ENCODE measurements around the gene ZNF417. TPM values are rescaled to one million over a fixed set of nuclear protein-coding genes. Genes with fewer than 3 reads are reported as not detected.

The ZNF417 gene
- total and polyA plus RNA-seq, 2 donors (not counting 1 experiment from before 2014, with no cell fraction given) = 5.9 to 22.1 TPM

- Histone ChIP-seq H3K9ac (ENCODE audit: insufficient read depth, low read length) (no peak overlapping the region), H2AFZ (ENCODE audit: low read length) (no peak overlapping the region), H3K27ac (ENCODE audit: insufficient read depth, low read length) (no peak overlapping the region), H3K4me3 (replicated peaks in 1 of 4; ENCODE audit: control extremely low read depth in 1 of 4, insufficient read depth in 1 of 4, low read depth in 3 of 4, low read length in 4 of 4) (no peak overlapping the region), H3K79me2 (ENCODE audit: control insufficient read depth, insufficient read depth, low read length) (no peaks in the 10 kb centered on the region), H3K4me2 (ENCODE audit: extremely low read depth, insufficient read depth, low read length) (no peak overlapping the region), H3K4me1 (ENCODE audit: control insufficient read depth, extremely low read depth, insufficient read depth, low read length) (no peaks in the 10 kb centered on the region), H4K20me1 (ENCODE audit: control insufficient read depth, extremely low read depth, insufficient read depth, low read length) (no peaks in the 10 kb centered on the region), H3K9me3 (ENCODE audit: control insufficient read depth, insufficient read depth, low read depth, low read length) (peaks cover 4% of the 10 kb centered on the region), H3K36me3 (ENCODE audit: control insufficient read depth, insufficient read depth, low read length) (peaks cover 3% of the 10 kb centered on the region), H3K27me3 (ENCODE audit: control insufficient read depth, insufficient read depth, low read length) (no peaks in the 10 kb centered on the region)
- DNase-seq (ENCODE audit: low read depth in 2 of 2) = no peak
- TF ChIP-seq EZH2 (IDR thresholded peaks at IDR 0.05; ENCODE audit: low read length, missing control alignments) (no peak), CTCF (conservative IDR thresholded peaks at IDR 0.05 in 1 of 2, IDR thresholded peaks at IDR 0.05 in 1 of 2; ENCODE audit: low read depth in 1 of 2, low read length in 2 of 2) (no peak)
Observed at GRCh38 chr19:57927587-57927986, 11.2 kb upstream of the ZNF417 start.

GRCh38 chr19:57914531-57914930 lies 1.9 kb downstream of the ZNF417 start:
- no peak for DNase-seq (ENCODE audit: low read depth in 2 of 2)
- peaks cover 3% of the 10 kb centered on the region for H3K36me3 ChIP-seq (ENCODE audit: control insufficient read depth, insufficient read depth, low read length)
- H2AFZ ChIP-seq (ENCODE audit: low read length) = no peak overlapping the region
- no peak overlapping the region for H3K27ac ChIP-seq (ENCODE audit: insufficient read depth, low read length)
- no peak overlapping the region for H3K4me2 ChIP-seq (ENCODE audit: extremely low read depth, insufficient read depth, low read length)
- H3K79me2 ChIP-seq (ENCODE audit: control insufficient read depth, insufficient read depth, low read length) = peaks cover 17% of the 10 kb centered on the region
- no peaks in the 10 kb centered on the region for H3K9me3 ChIP-seq (ENCODE audit: control insufficient read depth, insufficient read depth, low read depth, low read length)
- no peaks in the 10 kb centered on the region for H3K4me1 ChIP-seq (ENCODE audit: control insufficient read depth, extremely low read depth, insufficient read depth, low read length)
- no peak overlapping the region for H3K9ac ChIP-seq (ENCODE audit: insufficient read depth, low read length)
- no peaks in the 10 kb centered on the region for H4K20me1 ChIP-seq (ENCODE audit: control insufficient read depth, extremely low read depth, insufficient read depth, low read length)
- TF ChIP-seq EZH2 (IDR thresholded peaks at IDR 0.05; ENCODE audit: low read length, missing control alignments) = no peak
- H3K4me3 ChIP-seq (replicated peaks in 1 of 4; ENCODE audit: control extremely low read depth in 1 of 4, insufficient read depth in 1 of 4, low read depth in 3 of 4, low read length in 4 of 4) = no peak overlapping the region
- H3K27me3 ChIP-seq (ENCODE audit: control insufficient read depth, insufficient read depth, low read length) = no peaks in the 10 kb centered on the region

- DNase-seq (ENCODE audit: low read depth in 2 of 2) = no peak
- Histone ChIP-seq H3K4me3 (replicated peaks in 1 of 4; ENCODE audit: control extremely low read depth in 1 of 4, insufficient read depth in 1 of 4, low read depth in 3 of 4, low read length in 4 of 4) (no peak overlapping the region), H4K20me1 (ENCODE audit: control insufficient read depth, extremely low read depth, insufficient read depth, low read length) (no peaks in the 10 kb centered on the region), H3K36me3 (ENCODE audit: control insufficient read depth, insufficient read depth, low read length) (peaks cover 1% of the 10 kb centered on the region), H3K4me1 (ENCODE audit: control insufficient read depth, extremely low read depth, insufficient read depth, low read length) (no peaks in the 10 kb centered on the region), H3K9ac (ENCODE audit: insufficient read depth, low read length) (no peak overlapping the region), H3K27me3 (ENCODE audit: control insufficient read depth, insufficient read depth, low read length) (no peaks in the 10 kb centered on the region), H3K79me2 (ENCODE audit: control insufficient read depth, insufficient read depth, low read length) (no peaks in the 10 kb centered on the region), H3K9me3 (ENCODE audit: control insufficient read depth, insufficient read depth, low read depth, low read length) (no peaks in the 10 kb centered on the region), H3K4me2 (ENCODE audit: extremely low read depth, insufficient read depth, low read length) (no peak overlapping the region), H3K27ac (ENCODE audit: insufficient read depth, low read length) (no peak overlapping the region), H2AFZ (ENCODE audit: low read length) (no peak overlapping the region)
- TF ChIP-seq EZH2 (IDR thresholded peaks at IDR 0.05; ENCODE audit: low read length, missing control alignments) (no peak), CTCF (conservative IDR thresholded peaks at IDR 0.05 in 1 of 2, IDR thresholded peaks at IDR 0.05 in 1 of 2; ENCODE audit: low read depth in 1 of 2, low read length in 2 of 2) (no peak)
Observed at GRCh38 chr19:57907394-57907793, 9.0 kb downstream of the ZNF417 start.

Data from fibroblast of lung (primary cell).